H1 (cell line): ENCODE data around the gene COQ8B. TPM values are rescaled to one million over a fixed set of nuclear protein-coding genes. Genes with fewer than 3 reads are reported as not detected.

ENCODE experiments used
- BRCA1 ChIP-seq: IDR thresholded peaks from 2 replicates; pipeline ENCODE4 v1.6.1; 2012; ENCODE audit warnings: low read depth, low read length, improper control_type of control experiment
- CHD1 ChIP-seq: IDR thresholded peaks from 2 replicates; pipeline ENCODE4 v1.6.1; 2012; ENCODE audit warnings: low read depth, low read length, improper control_type of control experiment
- CREB1 ChIP-seq: IDR thresholded peaks from 2 replicates; pipeline ENCODE4 v1.6.1; 2012; ENCODE audit warnings: inconsistent platforms
- CTBP2 ChIP-seq: IDR thresholded peaks from 2 replicates; pipeline ENCODE4 v1.7.0; 2011; ENCODE audit warnings: borderline replicate concordance, mild to moderate bottlenecking, moderate library complexity, mixed read lengths, low read length; ENCODE audit not compliant: insufficient read depth, insufficient read length
- JUN ChIP-seq: IDR thresholded peaks from 2 replicates; pipeline ENCODE4 v1.6.1; 2011; ENCODE audit warnings: low read depth, mild to moderate bottlenecking, improper control_type of control experiment, low read length
- JUND ChIP-seq: IDR thresholded peaks from 2 replicates; pipeline ENCODE4 v1.6.1; 2011; ENCODE audit warnings: mild to moderate bottlenecking, improper control_type of control experiment, low read length
- KDM1A ChIP-seq: fragments of 200-600, 300-600 bp; sonication (generic); IDR thresholded peaks from 2 replicates; pipeline ENCODE4 v1.7.1; 2016; ENCODE audit warnings: mild to moderate bottlenecking, low read length, borderline replicate concordance
- MAFK ChIP-seq: IDR thresholded peaks from 2 replicates; pipeline ENCODE4 v1.6.1; 2012; ENCODE audit warnings: low read depth, mild to moderate bottlenecking, improper control_type of control experiment, low read length
- NANOG ChIP-seq: IDR thresholded peaks from 2 replicates; pipeline ENCODE4 v1.6.1; 2011; ENCODE audit warnings: low read length, low read depth, mild to moderate bottlenecking, inconsistent platforms; ENCODE audit not compliant: insufficient read depth, poor library complexity, severe bottlenecking
- RBBP5 ChIP-seq: IDR thresholded peaks from 2 replicates; pipeline ENCODE4 v1.7.1; 2012; ENCODE audit warnings: low read depth, mild to moderate bottlenecking, inconsistent platforms, low read length, moderate library complexity, borderline replicate concordance
- SAP30 ChIP-seq: fragments of 300-600 bp; sonication (generic); IDR thresholded peaks from 2 replicates; pipeline ENCODE4 v1.7.1; 2012; ENCODE audit warnings: low read length, moderate library complexity, mild to moderate bottlenecking, inconsistent platforms; ENCODE audit not compliant: insufficient read depth, insufficient replicate concordance
- SIN3A ChIP-seq, 2 experiments: IDR thresholded peaks in 1 of 2; conservative IDR thresholded peaks in 1 of 2; 2 replicates each; pipeline ENCODE4 v1.6.1; 2011 to 2012; ENCODE audit warnings: low read length in 2 of 2, improper control_type of control experiment in 1 of 2, low read depth in 1 of 2, mild to moderate bottlenecking in 1 of 2
- SIRT6 ChIP-seq: IDR thresholded peaks from one replicate; pipeline ENCODE4 v1.7.1; 2012; ENCODE audit warnings: low read length, inconsistent platforms
- TAF1 ChIP-seq: IDR thresholded peaks from 2 replicates; pipeline ENCODE4 v1.6.1; 2011; ENCODE audit warnings: mild to moderate bottlenecking, low read depth, low read length
- USF2 ChIP-seq: IDR thresholded peaks from 2 replicates; pipeline ENCODE4 v1.6.1; 2011; ENCODE audit warnings: low read length, improper control_type of control experiment
- polyA plus RNA-seq, 7 experiments: library from polyadenylated mRNA; depleted of rRNA in 3 of 7; stranded (reverse) in 5 of 7; unstranded in 2 of 7; fragments of >200 nt in 5 of 7; fragments of 200-250 nt in 2 of 7; gene quantifications; 1 replicate in 5 of 7; 2 replicates in 1 of 7; 4 replicates in 1 of 7; pipeline versions ENCODE4 v1.2.1 to v1.2.3, GENCODE V29; 2011 to 2013; ENCODE audit warnings: missing spikeins in 2 of 7, mixed read lengths in 2 of 7
- total RNA-seq: library from RNA; stranded (reverse); fragmentation: NEBNext Ultra II Directional; extraction: Animal tissue kit (Norgen Biotek cat#: 25700); gene quantifications from 2 replicates; pipeline ENCODE4 v1.2.1, GENCODE V29; 2021

The COQ8B gene
- total and polyA plus RNA-seq, 2 of the 8 experiments (the other 6 are each of a cell fraction or from before 2014, with no cell fraction given) = 41.7 to 46.1 TPM

- TF ChIP-seq SAP30 = no peak
- TF ChIP-seq SIN3A (conservative IDR thresholded peaks at IDR 0.05 in 1 of 2, IDR thresholded peaks at IDR 0.05 in 1 of 2; ENCODE audit: low read depth in 1 of 2, low read length in 2 of 2) = peak in 1 of 2 experiments; percentile 83; a peak in 1 of 4 replicates
- no peak for TF ChIP-seq JUND
- TF ChIP-seq CREB1 = no peak
- no peak for TF ChIP-seq SIRT6
- TF ChIP-seq CTBP2 = no peak
- TF ChIP-seq JUN = no peak
- TF ChIP-seq RBBP5 = no peak
- peak; percentile 50; the same call in 1 of the 2 replicates for TF ChIP-seq TAF1
- TF ChIP-seq KDM1A = no peak
- no peak for TF ChIP-seq NANOG
- peak; percentile 85 for TF ChIP-seq USF2
- no peak for TF ChIP-seq BRCA1
- no peak for TF ChIP-seq MAFK
- TF ChIP-seq CHD1 = no peak
Observed at GRCh38 chr19:40662925-40663694, 53.6 kb downstream of the COQ8B start (continued).
